COLO668 (cell line): ENCODE measurements around the gene SBF1.

Experiments used
- DNase-seq: peaks from one replicate; lab custom pipeline; 2025; ENCODE audit not compliant: unreplicated experiment; lab: John Stamatoyannopoulos, UW

Gene SBF1

GRCh38 chr22:50485221-50486131 is 10.6 kb upstream of the SBF1 start:
- peak; percentile 60 for DNase-seq

- peak; percentile 45 for DNase-seq
Observed at GRCh38 chr22:50483977-50484853, 9.4 kb upstream of the SBF1 start.

GRCh38 chr22:50483556-50483955 is 8.7 kb upstream of the SBF1 start:
- DNase-seq = no peak

GRCh38 chr22:50483106-50483505 is 8.3 kb upstream of the SBF1 start:
- no peak for DNase-seq

GRCh38 chr22:50482107-50483074 is 7.6 kb upstream of the SBF1 start:
- no peak for DNase-seq

GRCh38 chr22:50481440-50482106 is 6.7 kb upstream of the SBF1 start, which contains the start of gene ADM2:
Gene ADM2, plus strand, starts transcription at chr22:50481543. Its CDS starts 305 bp downstream, at chr22:50481848.
- DNase-seq = peak; percentile 36

- DNase-seq = no peak
Observed at GRCh38 chr22:50481045-50481439, 6.2 kb upstream of the SBF1 start.

- no peak for DNase-seq
Observed at GRCh38 chr22:50479721-50480120, 4.9 kb upstream of the SBF1 start.

- no peak for DNase-seq
Observed at GRCh38 chr22:50477923-50478322, 3.1 kb upstream of the SBF1 start.

GRCh38 chr22:50476868-50477267 is 2.0 kb upstream of the SBF1 start:
- DNase-seq = no peak

GRCh38 chr22:50475652-50476002 is 792 bp upstream of the SBF1 start:
- DNase-seq = no peak

- DNase-seq = peak; percentile 46
Observed at GRCh38 chr22:50473855-50474671, 772 bp downstream of the SBF1 start.

GRCh38 chr22:50473088-50473487 is 1.7 kb downstream of the SBF1 start:
- peak; percentile 30 for DNase-seq

- DNase-seq = no peak
Observed at GRCh38 chr22:50471962-50472361, 2.9 kb downstream of the SBF1 start.

GRCh38 chr22:50471197-50471847 is 3.5 kb downstream of the SBF1 start:
- no peak for DNase-seq

GRCh38 chr22:50470491-50470890 is 4.3 kb downstream of the SBF1 start:
- DNase-seq = peak; percentile 71

GRCh38 chr22:50469377-50470305 is 5.2 kb downstream of the SBF1 start:
- DNase-seq = peak; percentile 93

GRCh38 chr22:50468626-50469025 is 6.2 kb downstream of the SBF1 start:
- DNase-seq = no peak
